Heart left ventricle (tissue), 16 donors: Measurements from ENCODE around the gene CASD1. TPM values are rescaled to one million over a fixed set of nuclear protein-coding genes. Genes with fewer than 3 reads are reported as not detected.

Experiments used
- ATAC-seq, 4 donors: fragments of 200-7000 bp; cut with Tn5 transposase; one replicate each; pipeline ENCODE4 v1.9.1; 2020 to 2022; ENCODE audit warnings: moderate library complexity in 4 of 4, mild to moderate bottlenecking in 3 of 4, moderate number of reproducible peaks in 1 of 4
- DNase-seq, 5 donors: peaks; one replicate each; pipeline ENCODE4 v3.0.0-alpha.2; 2020
- H3K27ac ChIP-seq, 12 donors: fragments of 200-600 bp; sonication (generic) in 4 of 12; one replicate each; pipeline versions ENCODE4 v1.5.0 to v1.8.0; 2016 to 2022; ENCODE audit warnings: mild to moderate bottlenecking in 2 of 12
- H3K27me3 ChIP-seq, 9 donors: fragments of 200-600 bp; sonication (generic) in 2 of 9; one replicate each; pipeline versions ENCODE4 v1.5.1 to v1.8.0; 2016 to 2022; ENCODE audit warnings: mild to moderate bottlenecking in 3 of 9
- H3K36me3 ChIP-seq, 9 donors: fragments of 200-600 bp; sonication (generic) in 2 of 9; one replicate each; pipeline versions ENCODE4 v1.5.0 to v1.8.0; 2018 to 2022; ENCODE audit warnings: mild to moderate bottlenecking in 2 of 9
- H3K4me1 ChIP-seq, 12 donors: fragments of 200-600 bp; sonication (generic) in 4 of 12; one replicate each; pipeline versions ENCODE4 v1.5.0 to v1.8.0; 2016 to 2022; ENCODE audit warnings: mild to moderate bottlenecking in 3 of 12
- H3K4me3 ChIP-seq, 12 donors: fragments of 200-600 bp; sonication (generic) in 4 of 12; one replicate each; pipeline versions ENCODE4 v1.5.0 to v1.8.0; 2017 to 2022; ENCODE audit warnings: mild to moderate bottlenecking in 9 of 12, moderate library complexity in 4 of 12
- H3K9me3 ChIP-seq, 12 donors: fragments of 200-600 bp; sonication (generic) in 4 of 12; one replicate each; pipeline versions ENCODE4 v1.5.0 to v1.8.0; 2016 to 2022; ENCODE audit warnings: mild to moderate bottlenecking in 1 of 12
- CTCF ChIP-seq, 12 donors: fragments of 200-600 bp; sonication (generic) in 4 of 12; IDR thresholded peaks; one replicate each; pipeline versions ENCODE4 v1.5.0 to v1.8.0; 2018 to 2022; ENCODE audit warnings: antibody characterized with exemption in 12 of 12, mild to moderate bottlenecking in 5 of 12
- POLR2A ChIP-seq, 2 donors: fragments of 450-650 bp; IDR thresholded peaks; one replicate each; pipeline ENCODE4 v1.6.1; 2017; ENCODE audit warnings: antibody characterized with exemption in 2 of 2, mild to moderate bottlenecking in 2 of 2, moderate library complexity in 2 of 2
- WGBS, 4 donors: extraction: QIAGEN DNeasy Blood & Tissue Kit in 2 of 4; methylation state at CpG; one replicate each; pipeline versions ENCODE4 v1.1.5 to v1.1.7; 2013 to 2018; 5-methylcytosine and 5-hydroxymethylcytosine counted together
- intact Hi-C, 10 donors: fragments of 100-400 bp; cut with DNase I; formaldehyde crosslinking; loops; one replicate each; pipeline versions ENCODE4 v1.11.1 to v1.14.2; 2022
- polyA plus RNA-seq, 2 donors: library from polyadenylated mRNA; stranded (reverse); fragments of 200-250 nt; gene quantifications; one replicate each; pipeline ENCODE4 v1.2.3, GENCODE V29; 2013
- total RNA-seq, 9 donors: library from RNA; depleted of rRNA in 2 of 9; stranded (reverse); fragments of >200 nt in 2 of 9; fragmentation: NEBNext Ultra II Directional in 3 of 9; extraction: Animal tissue kit (Norgen Biotek cat#: 25700) in 3 of 9; gene quantifications; one replicate each; pipeline versions ENCODE4 v1.1.0 to v1.2.4, GENCODE V29; 2016 to 2023
- donor health status: ischemic (EF 13 %, LVEDD 7.1; RV severe dilation, severe dysfunction).
- donor health status: healthy with polysubstance abuse.
- donor health status: DM: no; HTN: yes; CAD: no.
- donor health status: DM: no; HTN: no; CAD: no.
- donor health status: ischemic (EF 25% LVEDD 6.9; RV normal size, moderate dysfunction).
- donor health status: ischemic (EF 25% LVEDD 5.7; RV mildly dilated, moderate dysfunction).
- donor health status: healthy.
- donor health status: DM: yes; HTN: yes; CAD: no.
- donor health status: ischemic (EF 35%, LVEDD 5.7; RV mildly dilated, moderate dysfunction).
- donor health status: nonischemic (EF 11% LVEDD 7.7; RV severe dilation, severe dysfunction).
- donor health status: DM: yes; HTN: yes; CAD: no.
- donor health status: PGD.
- donor health status: ischemic (EF 29% LVEDD 5.4; RV normal size, mild dysfunction).
- donor health status: nonischemic (EF 23%, LVEDD 6.1; RV moderate dilation, normal function).

Gene CASD1
- total and polyA plus RNA-seq, 11 donors = 9.5 to 24.3 (median 17.1) TPM

GRCh38 chr7:94540428-94540827 is 30.8 kb downstream of the CASD1 start:
- H3K36me3 ChIP-seq = peaks cover 0 to 89% (median 32%) of the 10 kb centered on the region in 9 donors
- H3K4me1 ChIP-seq = no peaks in the 10 kb centered on the region
- 75 to 92% (median 86%) methylated on average over 1 of the region's 1 CpG for WGBS, 4 donors
- H3K27ac ChIP-seq = no peak overlapping the region
- no peaks in the 10 kb centered on the region for H3K9me3 ChIP-seq
- no peak for TF ChIP-seq CTCF (IDR thresholded peaks at IDR 0.05)
- no peak for TF ChIP-seq POLR2A (IDR thresholded peaks at IDR 0.05)
- no peak for ATAC-seq
- no peak overlapping the region for H3K4me3 ChIP-seq
- DNase-seq = no peak
- intact Hi-C loops = no loop called here
- no peaks in the 10 kb centered on the region for H3K27me3 ChIP-seq

- no peaks in the 10 kb centered on the region for H3K27me3 ChIP-seq
- no peak for DNase-seq
- H3K4me1 ChIP-seq = no peaks in the 10 kb centered on the region
- peaks cover 0 to 76% (median 18%) of the 10 kb centered on the region in 9 donors for H3K36me3 ChIP-seq
- no peak overlapping the region for H3K27ac ChIP-seq
- no peak for ATAC-seq
- intact Hi-C loops = no loop called here
- no peak overlapping the region for H3K4me3 ChIP-seq
- TF ChIP-seq POLR2A (IDR thresholded peaks at IDR 0.05) (no peak), CTCF (IDR thresholded peaks at IDR 0.05) (no peak)
- 55 to 65% (median 60%) methylated on average over 1 of the region's 1 CpG for WGBS, 4 donors
- H3K9me3 ChIP-seq = no peaks in the 10 kb centered on the region
These were observed 37.5 kb downstream of the CASD1 start for GRCh38 chr7:94547126-94547525.

- WGBS, 4 donors = 91 to 95% (median 92%) methylated on average over 2 of the region's 2 CpGs
- DNase-seq (no peak), ATAC-seq (no peak)
- H3K4me1 ChIP-seq = no peaks in the 10 kb centered on the region
- intact Hi-C loops = no loop called here
- TF ChIP-seq POLR2A (IDR thresholded peaks at IDR 0.05) = no peak
- no peak for TF ChIP-seq CTCF (IDR thresholded peaks at IDR 0.05)
- H3K27me3 ChIP-seq = no peaks in the 10 kb centered on the region
- H3K9me3 ChIP-seq = no peaks in the 10 kb centered on the region
- H3K36me3 ChIP-seq = peaks cover 0 to 87% (median 49%) of the 10 kb centered on the region in 9 donors
- H3K27ac ChIP-seq = no peak overlapping the region
- H3K4me3 ChIP-seq = no peak overlapping the region
These were observed 46.4 kb downstream of the CASD1 start for GRCh38 chr7:94556028-94556427.

- TF ChIP-seq POLR2A (IDR thresholded peaks at IDR 0.05) = no peak
- TF ChIP-seq CTCF (IDR thresholded peaks at IDR 0.05) = no peak
- H3K9me3 ChIP-seq = no peaks in the 10 kb centered on the region
- H3K4me1 ChIP-seq = no peaks in the 10 kb centered on the region
- H3K27me3 ChIP-seq = no peaks in the 10 kb centered on the region
- peaks cover 0 to 75% (median 45%) of the 10 kb centered on the region in 9 donors for H3K36me3 ChIP-seq
- ATAC-seq (no peak), DNase-seq (no peak)
- intact Hi-C loops = no loop called here
- no peak overlapping the region for H3K27ac ChIP-seq
- H3K4me3 ChIP-seq = no peak overlapping the region
These were observed 47.6 kb downstream of the CASD1 start for GRCh38 chr7:94557215-94557614.
